ENCODE data around the gene BAZ1B. TPM values are rescaled to one million over a fixed set of nuclear protein-coding genes. Genes with fewer than 3 reads are reported as not detected.

Gene BAZ1B
- total and polyA plus RNA-seq, 8 donors: 8.9 to 210 (median 46.5) TPM

DNA sequence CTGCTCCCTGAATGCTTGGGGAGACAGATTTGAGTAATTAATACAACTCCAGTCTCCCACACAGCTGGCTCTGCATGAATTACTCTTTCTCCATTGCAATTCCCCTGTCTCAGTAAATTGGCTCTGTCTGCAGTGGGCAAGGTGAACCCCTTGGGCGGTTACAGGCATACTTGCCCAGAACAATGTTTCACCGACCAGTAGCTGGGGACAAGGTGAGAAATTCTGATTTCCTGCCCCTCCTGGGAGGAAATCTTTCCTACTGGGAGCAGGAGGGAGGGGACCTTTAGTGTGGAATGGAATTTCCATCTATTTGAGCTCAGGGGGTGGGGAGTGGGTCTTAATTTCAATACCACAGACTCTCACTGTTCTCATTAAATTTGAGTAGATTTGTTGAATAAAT, 130.7 kb downstream of the BAZ1B start:
- no peak for DNase-seq
- Histone ChIP-seq H3K27ac (no peak overlapping the region), H3K27me3 (no peaks in the 10 kb centered on the region), H3K4me1 (no peaks in the 10 kb centered on the region), H3K36me3 (no peaks in the 10 kb centered on the region), H3K9me3 (peaks cover 17 to 45% (median 33%) of the 10 kb centered on the region in 4 donors), H3K4me3 (no peak overlapping the region)
- TF ChIP-seq, protein P1, sequence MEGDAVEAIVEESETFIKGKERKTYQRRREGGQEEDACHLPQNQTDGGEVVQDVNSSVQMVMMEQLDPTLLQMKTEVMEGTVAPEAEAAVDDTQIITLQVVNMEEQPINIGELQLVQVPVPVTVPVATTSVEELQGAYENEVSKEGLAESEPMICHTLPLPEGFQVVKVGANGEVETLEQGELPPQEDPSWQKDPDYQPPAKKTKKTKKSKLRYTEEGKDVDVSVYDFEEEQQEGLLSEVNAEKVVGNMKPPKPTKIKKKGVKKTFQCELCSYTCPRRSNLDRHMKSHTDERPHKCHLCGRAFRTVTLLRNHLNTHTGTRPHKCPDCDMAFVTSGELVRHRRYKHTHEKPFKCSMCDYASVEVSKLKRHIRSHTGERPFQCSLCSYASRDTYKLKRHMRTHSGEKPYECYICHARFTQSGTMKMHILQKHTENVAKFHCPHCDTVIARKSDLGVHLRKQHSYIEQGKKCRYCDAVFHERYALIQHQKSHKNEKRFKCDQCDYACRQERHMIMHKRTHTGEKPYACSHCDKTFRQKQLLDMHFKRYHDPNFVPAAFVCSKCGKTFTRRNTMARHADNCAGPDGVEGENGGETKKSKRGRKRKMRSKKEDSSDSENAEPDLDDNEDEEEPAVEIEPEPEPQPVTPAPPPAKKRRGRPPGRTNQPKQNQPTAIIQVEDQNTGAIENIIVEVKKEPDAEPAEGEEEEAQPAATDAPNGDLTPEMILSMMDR (IDR thresholded peaks at IDR 0.05): no peak
- TF ChIP-seq POLR2AphosphoS5 (IDR thresholded peaks at IDR 0.05): no peak
- intact Hi-C loops (cut with DNase I; ENCODE audit: low total_unique reads): no loop called here
- WGBS, 5 donors: 45 to 66% (median 52%) methylated on average over 2 of the region's 2 CpGs

Small RNA genes lying within 50 kb of the gene (small RNA-seq; reads per million reads assigned to genes)
- gene RF00019 (0 reads per million in 4 donors), gene RNU6-1198P (0 reads per million in 4 donors)

Other genes starting within 250 kb of the BAZ1B start
- gene NSUN5, start 213.5 kb downstream of the BAZ1B start, total RNA-seq: 10 to 100 TPM in 3 of 5 donors, 1 to 10 TPM in 1, not detected in 1; 6.7 to 97.3 (median 16.5) TPM
- 10 to 100 TPM; 22.4 to 26.9 (median 24.6) TPM for gene NSUN5, start 213.5 kb downstream of the BAZ1B start, polyA plus RNA-seq
- gene TRIM50, start 194.2 kb downstream of the BAZ1B start, total RNA-seq: 10 to 100 TPM in 4 of 5 donors, not detected in 1; 10.8 to 69.4 (median 32.1) TPM
- gene TRIM50, start 194.2 kb downstream of the BAZ1B start, polyA plus RNA-seq: 10 to 100 TPM; 28.0 to 35.4 (median 31.7) TPM
- not detected for gene FKBP6, start 194.1 kb downstream of the BAZ1B start, total RNA-seq
- under 1 TPM in 1 of 3 donors, not detected in 2; 0.10 TPM for gene FKBP6, start 194.1 kb downstream of the BAZ1B start, polyA plus RNA-seq
- gene FZD9, start 88.5 kb downstream of the BAZ1B start, total RNA-seq: under 1 TPM in 1 of 5 donors, not detected in 4; 0.18 TPM
- gene FZD9, start 88.5 kb downstream of the BAZ1B start, polyA plus RNA-seq: under 1 TPM in 2 of 3 donors, not detected in 1; 0.35 to 0.50 TPM
- 100 to 1,000 TPM in 1 of 5 donors, 10 to 100 TPM in 3, 1 to 10 TPM in 1; 9.0 to 105 (median 76.1) TPM for gene BCL7B, start 35.4 kb upstream of the BAZ1B start, total RNA-seq
- 10 to 100 TPM; 39.1 to 75.6 (median 54.7) TPM for gene BCL7B, start 35.4 kb upstream of the BAZ1B start, polyA plus RNA-seq
- gene TBL2, start 56.3 kb upstream of the BAZ1B start, total RNA-seq: 100 to 1,000 TPM in 1 of 5 donors, 10 to 100 TPM in 3, 1 to 10 TPM in 1; 1.2 to 176 (median 43.0) TPM
- gene TBL2, start 56.3 kb upstream of the BAZ1B start, polyA plus RNA-seq: 10 to 100 TPM in 1 of 3 donors, 1 to 10 TPM in 2; 8.9 to 11.8 (median 9.5) TPM
- gene MLXIPL, start 102.2 kb upstream of the BAZ1B start, total RNA-seq: 100 to 1,000 TPM in 1 of 5 donors, 10 to 100 TPM in 3, 1 to 10 TPM in 1; 4.4 to 102 (median 16.1) TPM
- 1 to 10 TPM; 2.4 to 3.1 (median 2.6) TPM for gene MLXIPL, start 102.2 kb upstream of the BAZ1B start, polyA plus RNA-seq
- under 1 TPM in 1 of 5 donors, not detected in 4; 0.55 TPM for gene VPS37D, start 145.5 kb upstream of the BAZ1B start, total RNA-seq
- 1 to 10 TPM; 2.2 to 2.4 (median 2.3) TPM for gene VPS37D, start 145.5 kb upstream of the BAZ1B start, polyA plus RNA-seq
- gene DNAJC30, start 161.2 kb upstream of the BAZ1B start, total RNA-seq: 10 to 100 TPM in 1 of 5 donors, 1 to 10 TPM in 3, not detected in 1; 1.2 to 11.3 (median 3.2) TPM
- gene DNAJC30, start 161.2 kb upstream of the BAZ1B start, polyA plus RNA-seq: 1 to 10 TPM; 5.7 to 8.2 (median 8.0) TPM
- 10 to 100 TPM; 17.4 to 60.4 (median 34.5) TPM for gene BUD23, start 161.3 kb upstream of the BAZ1B start, total RNA-seq
- gene BUD23, start 161.3 kb upstream of the BAZ1B start, polyA plus RNA-seq: 10 to 100 TPM; 36.7 to 71.9 (median 55.8) TPM
- gene STX1A, start 197.4 kb upstream of the BAZ1B start, total RNA-seq: 10 to 100 TPM in 2 of 5 donors, 1 to 10 TPM in 2, not detected in 1; 3.9 to 57.2 (median 11.6) TPM
- gene STX1A, start 197.4 kb upstream of the BAZ1B start, polyA plus RNA-seq: 1 to 10 TPM; 1.1 to 8.1 (median 4.2) TPM
- 100 to 1,000 TPM in 1 of 5 donors, 10 to 100 TPM in 4; 11.6 to 112 (median 13.8) TPM for gene ABHD11, start 216.5 kb upstream of the BAZ1B start, total RNA-seq
- 10 to 100 TPM; 19.5 to 27.2 (median 22.9) TPM for gene ABHD11, start 216.5 kb upstream of the BAZ1B start, polyA plus RNA-seq
- 1,000 to 10,000 TPM in 1 of 5 donors, 1 to 10 TPM in 2, under 1 TPM in 1, not detected in 1; 0.45 to 1,550 (median 2.2) TPM for gene CLDN3, start 248.0 kb upstream of the BAZ1B start, total RNA-seq
- gene CLDN3, start 248.0 kb upstream of the BAZ1B start, polyA plus RNA-seq: 1 to 10 TPM in 1 of 3 donors, under 1 TPM in 1, not detected in 1; 0.62 to 1.4 TPM

All from stomach (tissue), 9 donors.